ENCODE data around the gene FGD3. TPM values are rescaled to one million over a fixed set of nuclear protein-coding genes. Genes with fewer than 3 reads are reported as not detected.

FGD3 gene
- total and polyA plus RNA-seq, 2 donors (not counting 1 experiment from before 2014, with no cell fraction given) = 130 to 134 TPM

GRCh38 chr9:93085676-93086075, 138.4 kb downstream of the FGD3 start:
- ChIA-PET POLR2A (no interaction called here), CTCF (no interaction called here)
- Histone ChIP-seq H3K9me3 (ENCODE audit: control extremely low read depth in 1 of 3, control insufficient read depth in 2 of 3, insufficient read depth in 1 of 3, low read length in 2 of 3) (peaks cover 0 to 12% (median 0%) of the 10 kb centered on the region in 3 donors), H2AFZ (ENCODE audit: insufficient read depth, low read depth, low read length, poor library complexity, severe bottlenecking) (no peak overlapping the region), H3K4me2 (replicated peaks; ENCODE audit: low read depth, low read length, poor library complexity, severe bottlenecking) (no peak overlapping the region), H4K20me1 (ENCODE audit: control insufficient read depth, insufficient read depth, low read length, poor library complexity, severe bottlenecking) (no peaks in the 10 kb centered on the region), H3K36me3 (replicated peaks in 1 of 2; ENCODE audit: control extremely low read depth in 1 of 2, control insufficient read depth in 1 of 2, extremely low read depth in 1 of 2, insufficient read depth in 2 of 2, low read length in 1 of 2) (peaks cover 9 to 59% of the 10 kb centered on the region in 2 experiments), H3K27me3 (replicated peaks in 1 of 4; ENCODE audit: control extremely low read depth in 1 of 4, control insufficient read depth in 3 of 4, insufficient read depth in 4 of 4, low read length in 3 of 4) (no peaks in the 10 kb centered on the region), H3K4me3 (ENCODE audit: control extremely low read depth in 1 of 5, extremely low read depth in 1 of 5, insufficient read depth in 1 of 5, low read depth in 2 of 5, low read length in 4 of 5) (no peak overlapping the region), H3K9ac (ENCODE audit: low read length) (no peak overlapping the region), H3K4me1 (ENCODE audit: control insufficient read depth in 2 of 2, insufficient read depth in 2 of 2, low read length in 2 of 2) (peaks cover 5% of the 10 kb centered on the region in 2 donors), H3K27ac (ENCODE audit: low read length in 2 of 2) (no peak overlapping the region), H3K79me2 (ENCODE audit: control insufficient read depth, insufficient read depth, low read length) (no peaks in the 10 kb centered on the region)
- no peak overlapping the region for H3K4me3 Mint-ChIP-seq
- ATAC-seq (ENCODE audit: low read depth) (no peak), DNase-seq (no peak)
- no peaks in the 10 kb centered on the region for H3K27me3 Mint-ChIP-seq
- TF ChIP-seq EZH2 (IDR thresholded peaks at IDR 0.05; ENCODE audit: borderline replicate concordance, insufficient read depth, low read depth, low read length, poor library complexity, severe bottlenecking) (no peak), CTCF (IDR thresholded peaks at IDR 0.05) (no peak)
- peaks cover 8% of the 10 kb centered on the region for H3K4me1 Mint-ChIP-seq
- WGBS (ENCODE audit: insufficient coverage) = no CpG with 5 or more reads among the region's 4 CpGs
- no peaks in the 10 kb centered on the region for H3K9me3 Mint-ChIP-seq (ENCODE audit: insufficient read depth)
- intact Hi-C loops (cut with micrococcal nuclease) = no loop called here
- no peak overlapping the region for H3K27ac Mint-ChIP-seq

Other genes starting within 250 kb of the FGD3 start
- 49.5 and 50.4 TPM in 2 replicates for gene BICD2, start 182.7 kb upstream of the FGD3 start, total RNA-seq
- 15.1 and 33.2 TPM in 2 replicates for gene BICD2, start 182.7 kb upstream of the FGD3 start, polyA plus RNA-seq
- gene ZNF484, start 69.5 kb upstream of the FGD3 start, total RNA-seq = 22.7 and 22.9 TPM in 2 replicates
- gene ZNF484, start 69.5 kb upstream of the FGD3 start, polyA plus RNA-seq = 2.2 and 2.7 TPM in 2 replicates
- 38.3 and 41.0 TPM in 2 replicates for gene SUSD3, start 111.2 kb downstream of the FGD3 start, total RNA-seq
- gene SUSD3, start 111.2 kb downstream of the FGD3 start, polyA plus RNA-seq = 68.7 and 85.0 TPM in 2 replicates
- 27.6 and 31.9 TPM in 2 replicates for gene CARD19, start 148.7 kb downstream of the FGD3 start, total RNA-seq
- gene CARD19, start 148.7 kb downstream of the FGD3 start, polyA plus RNA-seq = 58.7 and 63.4 TPM in 2 replicates
- gene NINJ1, start 186.7 kb downstream of the FGD3 start, total RNA-seq = 7.6 and 8.3 TPM in 2 replicates
- gene NINJ1, start 186.7 kb downstream of the FGD3 start, polyA plus RNA-seq = 13.2 and 50.7 TPM in 2 replicates
- gene WNK2, start 236.6 kb downstream of the FGD3 start, total RNA-seq = not detected in 2 replicates
- 0.13 and 0.49 TPM in 2 replicates for gene WNK2, start 236.6 kb downstream of the FGD3 start, polyA plus RNA-seq

Data from B cell (primary cell).